ENCODE results near the gene CHST15.

CHST15 gene

DNA sequence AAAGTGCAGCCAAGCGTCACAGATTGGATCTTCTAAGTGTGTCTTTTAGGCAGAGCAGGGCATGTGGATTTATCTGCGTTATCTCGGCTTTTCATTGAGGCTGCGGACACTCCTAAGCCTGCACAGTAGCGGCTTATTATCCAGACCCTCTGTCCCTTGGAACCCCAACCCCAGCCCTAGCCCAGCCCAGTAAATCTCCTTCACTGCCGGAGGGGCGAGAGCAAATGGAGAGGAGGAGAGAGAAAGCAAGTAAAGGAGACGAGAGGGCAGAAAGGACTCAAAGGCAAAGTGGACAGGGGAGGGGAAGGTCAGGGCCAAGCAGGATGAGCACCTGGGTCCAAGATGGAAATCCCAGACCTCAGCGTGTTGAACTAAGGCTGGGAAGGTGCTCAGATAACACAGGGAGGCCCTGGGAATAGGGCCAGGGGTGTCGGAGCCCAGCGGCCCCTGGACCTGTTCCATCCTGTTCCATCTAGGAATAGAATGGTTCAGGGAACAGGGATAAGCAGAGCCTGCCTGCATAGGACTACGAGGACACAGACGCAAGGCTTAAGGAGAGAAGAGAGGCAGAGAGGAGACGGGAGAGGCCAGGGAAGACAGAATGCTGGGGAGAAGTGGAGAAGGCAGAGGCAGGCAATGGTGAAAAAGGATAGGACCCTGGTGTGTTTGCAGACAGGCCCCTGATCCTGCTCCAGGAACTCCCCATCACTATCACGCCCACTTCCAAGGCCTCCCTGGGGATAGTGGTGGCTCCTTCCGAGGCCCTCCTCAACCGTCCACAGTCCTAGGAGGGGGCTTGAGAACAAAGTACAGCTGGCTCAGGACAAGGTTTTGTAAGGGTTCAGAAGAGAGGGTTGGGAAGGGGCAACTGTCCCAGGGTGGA is 99.6 kb downstream of the CHST15 start:
- TF ChIP-seq, protein P1, sequence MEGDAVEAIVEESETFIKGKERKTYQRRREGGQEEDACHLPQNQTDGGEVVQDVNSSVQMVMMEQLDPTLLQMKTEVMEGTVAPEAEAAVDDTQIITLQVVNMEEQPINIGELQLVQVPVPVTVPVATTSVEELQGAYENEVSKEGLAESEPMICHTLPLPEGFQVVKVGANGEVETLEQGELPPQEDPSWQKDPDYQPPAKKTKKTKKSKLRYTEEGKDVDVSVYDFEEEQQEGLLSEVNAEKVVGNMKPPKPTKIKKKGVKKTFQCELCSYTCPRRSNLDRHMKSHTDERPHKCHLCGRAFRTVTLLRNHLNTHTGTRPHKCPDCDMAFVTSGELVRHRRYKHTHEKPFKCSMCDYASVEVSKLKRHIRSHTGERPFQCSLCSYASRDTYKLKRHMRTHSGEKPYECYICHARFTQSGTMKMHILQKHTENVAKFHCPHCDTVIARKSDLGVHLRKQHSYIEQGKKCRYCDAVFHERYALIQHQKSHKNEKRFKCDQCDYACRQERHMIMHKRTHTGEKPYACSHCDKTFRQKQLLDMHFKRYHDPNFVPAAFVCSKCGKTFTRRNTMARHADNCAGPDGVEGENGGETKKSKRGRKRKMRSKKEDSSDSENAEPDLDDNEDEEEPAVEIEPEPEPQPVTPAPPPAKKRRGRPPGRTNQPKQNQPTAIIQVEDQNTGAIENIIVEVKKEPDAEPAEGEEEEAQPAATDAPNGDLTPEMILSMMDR (IDR thresholded peaks at IDR 0.05; ENCODE audit: low read depth, low read length), result no peak
- no peak for DNase-seq (ENCODE audit: extremely low read depth, low read depth)

DNA sequence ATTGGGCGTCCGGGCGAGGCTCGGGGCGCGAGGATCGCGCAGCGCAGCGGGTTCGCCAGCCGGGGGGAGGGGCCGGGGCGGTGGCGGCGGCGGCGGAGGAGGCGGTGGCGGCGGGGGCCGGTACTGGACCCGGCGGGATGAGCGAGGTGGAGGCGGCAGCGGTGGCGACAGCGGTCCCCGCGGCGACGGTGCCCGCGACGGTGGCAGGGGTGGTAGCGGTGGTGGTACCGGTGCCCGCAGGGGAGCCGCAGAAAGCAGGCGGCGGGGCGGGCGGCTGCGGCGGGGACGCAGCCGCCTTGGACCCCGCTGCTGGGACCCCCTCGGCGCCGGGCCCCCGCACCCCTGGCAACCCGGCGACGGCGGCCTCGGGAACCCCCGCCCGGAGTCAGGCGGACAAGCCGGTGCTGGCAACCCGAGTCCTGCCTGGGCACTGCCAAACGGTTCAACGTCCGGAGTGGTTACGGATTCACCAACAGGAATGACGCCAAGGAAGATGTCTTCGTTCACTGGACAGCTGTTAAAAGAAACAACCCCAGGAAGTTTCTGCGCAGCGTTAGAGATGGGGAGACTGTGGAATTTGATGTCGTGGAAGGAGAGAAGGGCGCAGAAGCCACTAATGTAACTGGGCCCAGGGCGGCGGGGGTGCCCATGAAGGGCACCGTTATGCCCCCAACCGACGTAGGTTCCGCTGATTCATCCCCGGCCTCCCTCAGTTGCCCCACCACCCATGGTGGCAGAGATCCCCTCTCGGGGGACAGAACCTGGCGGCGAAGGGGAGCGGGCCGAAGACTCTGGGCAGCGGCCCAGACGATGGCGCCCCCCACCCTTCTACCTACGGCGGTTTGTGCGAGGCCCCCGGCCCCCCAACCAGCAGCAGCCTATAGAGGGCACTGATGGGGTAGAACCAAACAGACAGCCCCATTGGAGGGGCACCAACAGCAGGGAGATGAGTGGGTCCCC is 101.5 kb downstream of the CHST15 start:
- no peak for DNase-seq (ENCODE audit: extremely low read depth, low read depth)

DNA sequence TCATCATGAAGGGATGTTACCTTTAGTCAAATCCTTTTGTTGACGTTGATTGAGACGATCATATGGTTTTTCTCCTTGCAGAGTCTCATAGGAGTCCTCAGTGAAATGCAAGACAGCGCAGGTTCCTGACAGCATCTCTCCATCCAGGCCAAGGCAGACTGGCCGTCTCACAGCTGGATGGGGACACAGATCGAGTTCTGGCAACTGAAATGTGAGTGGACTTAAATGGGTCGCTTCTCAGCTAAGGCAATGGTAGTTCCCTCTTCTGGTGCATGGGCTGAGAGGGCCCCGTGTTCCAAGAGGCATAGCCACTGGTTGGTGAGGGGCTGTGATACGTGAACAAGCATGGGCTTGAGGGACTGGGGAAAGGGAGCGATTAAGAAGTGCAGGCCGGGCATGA is 102.5 kb downstream of the CHST15 start:
- TF ChIP-seq, protein P1 (IDR thresholded peaks at IDR 0.05; ENCODE audit: low read depth, low read length), result no peak
- DNase-seq (ENCODE audit: extremely low read depth, low read depth), result no peak

More for the DNA sequence above, 101.5 kb downstream of the CHST15 start:
- TF ChIP-seq, protein P1 (IDR thresholded peaks at IDR 0.05; ENCODE audit: low read depth, low read length), result no peak

- TF ChIP-seq, protein P1 (IDR thresholded peaks at IDR 0.05; ENCODE audit: low read depth, low read length), result no peak
- no peak for DNase-seq (ENCODE audit: extremely low read depth, low read depth)
Observed at GRCh38 chr10:123988694-123989093, 104.7 kb downstream of the CHST15 start.

- TF ChIP-seq, protein P1 (IDR thresholded peaks at IDR 0.05; ENCODE audit: low read depth, low read length), result no peak
Observed at GRCh38 chr10:123986736-123987135, 106.7 kb downstream of the CHST15 start.

DNA sequence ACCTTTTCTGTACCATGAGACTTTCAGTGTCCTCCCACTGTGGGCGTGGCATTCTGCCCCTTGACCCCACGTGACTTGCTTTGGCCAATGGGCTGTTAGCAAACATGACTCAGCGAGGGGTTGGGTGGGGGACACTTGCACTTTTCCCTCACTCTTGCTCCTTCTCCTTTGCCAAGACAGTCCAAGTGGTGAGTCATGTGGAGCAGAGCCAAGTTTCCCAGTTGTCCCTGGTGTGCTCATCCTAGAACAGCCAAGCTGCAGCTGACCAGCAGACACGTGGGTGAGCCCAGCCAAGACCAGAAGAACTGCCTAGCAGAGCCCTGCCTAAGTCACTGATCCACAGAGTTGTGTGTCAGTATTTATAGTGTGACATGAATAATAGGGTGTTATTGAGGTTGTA is 119.0 kb downstream of the CHST15 start:
- TF ChIP-seq, protein P1 (IDR thresholded peaks at IDR 0.05; ENCODE audit: low read depth, low read length), result no peak
- peak; percentile 7 for DNase-seq (ENCODE audit: extremely low read depth, low read depth)

More at GRCh38 chr10:123986736-123987135, 106.7 kb downstream of the CHST15 start:
- DNase-seq (ENCODE audit: extremely low read depth, low read depth), result no peak

Measured in AG09319 (cell line).